ENCODE data around the gene ACADL.

Gene ACADL

GRCh38 chr2:210167227-210167626 lies 58.0 kb downstream of the ACADL start:
- no peak for DNase-seq

GRCh38 chr2:210162466-210163124 lies 62.7 kb downstream of the ACADL start:
- DNase-seq: no peak

- no peak for DNase-seq
Measured at GRCh38 chr2:210159059-210159458, 66.2 kb downstream of the ACADL start.

- no peak for DNase-seq
Measured at GRCh38 chr2:210158236-210158635, 67.0 kb downstream of the ACADL start.

GRCh38 chr2:210157526-210157925 lies 67.7 kb downstream of the ACADL start:
- DNase-seq: no peak

- no peak for DNase-seq
Measured at GRCh38 chr2:210147614-210148013, 77.6 kb downstream of the ACADL start.

Data from activated T-cell treated with anti-CD3 and anti-CD28 coated beads, Interleukin-2, amount 50 U/mL, for 1 hour (primary cell).